Measurements from ENCODE around the gene BEST1.
"Not testable (repeated sequence)": the region's sequence is repeated elsewhere in the genome, so short reads cannot be mapped to it uniquely, and the experiment has no call there.

BEST1 gene

DNA sequence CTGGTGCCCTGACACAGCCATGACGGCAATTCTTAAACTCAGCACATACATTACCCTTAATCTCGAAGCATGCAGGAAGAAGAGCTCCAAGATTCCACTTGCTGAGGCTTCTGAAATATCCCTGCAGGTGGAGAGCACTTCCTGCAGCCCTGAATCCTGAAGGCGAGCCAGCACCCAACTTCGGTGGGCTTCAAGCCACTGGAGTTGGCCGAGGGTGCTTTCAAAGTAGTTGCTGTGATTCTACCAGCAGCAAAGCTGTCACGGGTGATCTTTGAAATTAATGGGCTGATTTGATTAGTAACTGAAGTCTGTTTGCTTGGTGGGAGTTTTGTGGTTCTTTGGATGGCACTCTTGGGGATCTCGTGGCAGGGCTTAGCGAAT lies 26.3 kb downstream of the BEST1 start:
- no peak for DNase-seq (ENCODE audit: low read depth in 2 of 2)

DNA sequence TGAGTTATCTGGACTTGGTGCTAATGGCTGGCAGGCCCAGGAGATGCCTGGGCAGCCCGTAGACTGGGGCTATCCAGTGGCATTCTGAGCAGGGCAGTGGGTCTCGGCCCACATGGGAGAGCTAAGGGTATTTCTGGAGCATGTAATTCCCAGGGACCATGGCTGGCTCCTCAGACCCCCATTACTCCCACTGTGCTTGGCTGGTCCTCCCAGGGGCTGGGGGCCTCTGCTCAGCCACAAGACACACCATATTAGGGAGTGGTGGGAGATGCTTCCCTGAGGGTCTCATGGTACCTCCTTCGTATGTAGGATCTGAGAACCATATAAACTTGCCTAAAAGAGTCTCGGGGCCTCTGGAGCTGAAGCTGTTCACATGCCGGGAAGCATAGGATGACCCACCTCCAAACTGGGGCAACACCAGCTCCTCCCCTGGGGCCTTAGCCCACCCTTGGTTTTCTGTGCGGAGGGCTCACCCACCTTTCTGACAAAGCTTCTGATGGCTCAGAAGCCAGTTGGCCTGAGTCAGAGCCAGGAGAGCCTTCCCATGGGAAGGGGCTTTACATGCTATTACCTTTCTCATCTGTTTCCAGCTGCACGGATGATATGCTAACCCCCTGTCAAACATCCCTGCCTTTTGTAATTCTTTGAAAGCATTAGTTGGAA lies 26.8 kb downstream of the BEST1 start:
- DNase-seq (ENCODE audit: low read depth in 2 of 2), result no peak

DNA sequence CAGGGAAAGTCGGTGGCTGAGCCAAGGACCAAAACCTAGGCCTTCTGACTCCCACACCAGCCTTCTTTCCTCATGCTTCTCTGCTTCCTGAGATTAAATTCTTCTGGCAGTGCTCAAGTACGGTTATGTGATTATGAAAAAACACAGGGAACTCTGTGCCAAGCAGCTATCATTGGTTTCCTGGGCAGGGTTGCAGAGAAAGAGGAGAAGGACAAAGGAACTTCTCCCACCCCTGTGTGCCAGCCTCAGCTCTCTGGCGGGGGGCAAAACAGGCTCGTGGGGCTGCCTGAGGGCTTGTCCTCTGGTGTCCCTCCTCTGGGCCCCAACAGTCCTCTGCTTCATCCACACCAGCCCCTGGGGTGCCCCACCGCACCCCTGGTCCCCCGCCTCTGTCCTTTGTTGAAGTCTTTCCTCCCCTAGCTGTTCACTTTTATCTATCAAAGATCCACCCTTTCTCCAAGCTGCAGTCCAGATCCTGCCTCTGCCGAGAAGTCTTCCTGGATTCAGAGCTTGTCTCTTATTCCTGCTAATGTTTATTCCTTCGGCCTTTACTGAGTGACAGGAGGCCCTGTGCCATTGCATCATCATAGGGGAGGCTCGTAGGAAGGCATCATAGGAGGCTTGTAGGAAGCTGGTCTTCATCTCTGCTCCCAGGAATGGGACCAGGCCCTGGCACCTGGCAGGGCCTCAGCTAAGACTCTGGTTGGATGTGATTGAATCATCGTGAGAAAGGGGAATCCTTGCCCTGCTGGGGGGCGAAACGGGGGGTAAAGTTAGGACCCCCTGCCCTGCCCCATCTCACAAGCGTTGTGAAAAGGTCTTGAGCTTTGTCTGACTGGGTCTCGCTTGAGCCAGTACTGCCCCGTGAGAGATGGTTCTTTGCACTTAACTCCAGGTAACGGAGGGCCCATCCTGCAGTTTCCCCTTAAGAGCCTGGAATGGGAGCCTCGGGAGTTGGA lies 28.8 kb downstream of the BEST1 start:
- DNase-seq (ENCODE audit: low read depth in 2 of 2), result no peak

DNA sequence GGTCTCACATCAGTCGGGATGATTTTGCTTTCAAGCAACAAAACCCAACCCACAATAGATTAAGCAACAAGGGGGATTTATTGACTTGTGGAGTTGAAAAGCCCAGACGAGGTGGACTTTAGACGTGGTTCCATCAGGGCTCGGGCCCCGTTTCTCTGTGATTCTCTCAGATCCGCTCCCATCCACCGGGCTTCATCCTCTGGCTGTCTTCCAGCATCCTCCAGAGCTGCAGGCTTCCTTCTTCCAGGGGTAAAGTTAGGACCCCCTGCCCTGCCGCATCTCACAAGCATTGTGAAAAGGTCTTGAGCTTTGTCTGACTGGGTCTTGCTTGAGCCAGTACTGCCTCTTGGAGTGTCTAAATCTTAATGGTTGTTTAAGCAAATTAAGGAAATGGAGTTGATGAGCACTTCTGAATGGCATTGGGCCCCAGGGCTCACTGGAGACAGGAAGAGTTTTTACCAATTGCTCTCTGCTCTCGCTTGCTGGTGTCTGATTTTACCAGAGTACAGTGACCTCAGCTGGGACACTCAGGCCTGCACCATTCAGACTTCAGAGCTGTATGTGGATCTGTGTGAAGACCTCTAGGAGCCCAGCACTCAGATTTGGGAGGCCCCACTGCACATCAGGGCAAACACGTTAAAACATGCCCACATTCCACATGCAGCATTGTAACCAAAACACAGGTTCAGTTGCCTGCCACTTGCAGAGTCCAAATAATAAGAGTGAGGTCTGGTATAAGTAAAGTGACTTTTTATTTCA lies 30.8 kb downstream of the BEST1 start:
- no peak for DNase-seq (ENCODE audit: low read depth in 2 of 2)

DNA sequence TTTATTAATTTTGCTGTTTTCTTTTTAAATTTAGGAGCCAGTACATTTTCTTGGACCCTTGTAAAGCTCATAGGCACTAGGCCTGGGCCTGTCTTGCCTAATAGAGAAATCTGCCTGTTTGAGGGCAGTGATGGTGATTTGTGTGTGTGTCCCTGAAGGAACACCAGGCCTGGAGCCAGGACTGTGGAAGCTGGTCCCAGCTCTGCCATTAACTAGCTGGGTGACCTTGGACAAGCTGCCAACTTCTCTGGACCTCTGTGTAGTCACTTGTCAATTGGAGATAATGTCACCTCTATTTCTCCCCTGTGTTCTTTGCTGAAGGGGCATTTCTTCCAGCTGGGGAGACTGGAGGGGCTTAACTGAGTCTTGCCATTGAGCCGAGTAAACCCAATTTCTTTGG lies 33.3 kb downstream of the BEST1 start:
- DNase-seq (ENCODE audit: low read depth in 2 of 2), result no peak

DNA sequence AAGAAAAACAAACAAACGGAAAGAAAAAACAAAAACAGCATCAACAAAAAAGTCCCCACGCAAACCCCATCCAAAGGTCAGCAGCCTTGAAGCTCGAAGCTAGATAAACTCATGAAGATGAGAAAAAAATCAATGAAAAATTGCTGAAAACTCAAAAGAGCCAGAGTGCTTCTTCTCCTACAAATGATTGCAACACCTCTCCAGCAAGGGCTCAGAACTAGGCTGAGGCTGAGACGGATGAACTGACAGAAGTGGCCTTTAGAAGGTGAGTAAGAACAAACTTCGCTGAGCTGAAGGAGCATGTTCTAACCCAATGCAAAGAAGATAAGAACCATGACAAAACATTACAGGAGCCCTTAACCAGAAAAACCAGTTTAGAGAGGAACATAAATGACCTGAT lies 35.7 kb downstream of the BEST1 start:
- DNase-seq (ENCODE audit: low read depth in 2 of 2), result no peak

DNA sequence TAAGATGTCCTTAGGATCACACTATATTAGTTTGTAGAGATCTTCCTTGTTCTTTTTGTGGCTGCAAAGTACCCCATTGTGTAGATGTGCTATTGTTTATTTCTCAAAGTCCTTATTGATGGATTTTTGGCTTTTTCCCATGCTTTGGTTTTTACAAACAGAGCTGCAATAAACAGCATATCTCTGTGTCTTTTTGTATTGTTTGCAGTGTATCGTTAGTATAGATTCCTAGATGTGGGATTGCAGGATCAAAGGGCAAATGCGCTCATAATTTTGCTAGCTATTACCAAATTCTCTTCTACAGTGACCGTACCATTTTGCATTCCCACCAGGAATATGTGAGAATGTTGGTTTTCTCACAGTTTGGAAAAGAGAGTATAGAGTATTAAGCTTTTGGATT lies 44.8 kb downstream of the BEST1 start:
- no peak for DNase-seq (ENCODE audit: low read depth in 2 of 2)

DNA sequence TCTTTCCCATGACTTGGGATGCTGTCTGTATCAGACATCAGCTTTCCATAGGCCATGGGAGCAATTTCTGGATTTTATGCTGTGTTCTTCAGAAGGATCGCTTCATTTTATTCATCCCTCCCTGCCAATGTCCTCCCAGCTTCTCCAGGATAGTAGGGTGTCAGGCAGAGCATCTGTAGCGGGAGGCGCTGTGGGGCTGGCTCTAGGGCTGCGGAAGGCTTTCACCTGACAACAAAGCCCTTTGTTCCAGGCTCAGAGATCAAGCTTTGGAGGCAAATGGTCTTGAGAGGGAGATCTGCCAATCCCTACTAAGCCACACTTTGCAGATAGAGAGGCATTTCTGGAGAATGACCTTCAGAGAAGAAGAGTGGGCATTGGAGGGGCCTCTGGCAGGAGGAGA lies 46.8 kb downstream of the BEST1 start:
- no peak for DNase-seq (ENCODE audit: low read depth in 2 of 2)

DNA sequence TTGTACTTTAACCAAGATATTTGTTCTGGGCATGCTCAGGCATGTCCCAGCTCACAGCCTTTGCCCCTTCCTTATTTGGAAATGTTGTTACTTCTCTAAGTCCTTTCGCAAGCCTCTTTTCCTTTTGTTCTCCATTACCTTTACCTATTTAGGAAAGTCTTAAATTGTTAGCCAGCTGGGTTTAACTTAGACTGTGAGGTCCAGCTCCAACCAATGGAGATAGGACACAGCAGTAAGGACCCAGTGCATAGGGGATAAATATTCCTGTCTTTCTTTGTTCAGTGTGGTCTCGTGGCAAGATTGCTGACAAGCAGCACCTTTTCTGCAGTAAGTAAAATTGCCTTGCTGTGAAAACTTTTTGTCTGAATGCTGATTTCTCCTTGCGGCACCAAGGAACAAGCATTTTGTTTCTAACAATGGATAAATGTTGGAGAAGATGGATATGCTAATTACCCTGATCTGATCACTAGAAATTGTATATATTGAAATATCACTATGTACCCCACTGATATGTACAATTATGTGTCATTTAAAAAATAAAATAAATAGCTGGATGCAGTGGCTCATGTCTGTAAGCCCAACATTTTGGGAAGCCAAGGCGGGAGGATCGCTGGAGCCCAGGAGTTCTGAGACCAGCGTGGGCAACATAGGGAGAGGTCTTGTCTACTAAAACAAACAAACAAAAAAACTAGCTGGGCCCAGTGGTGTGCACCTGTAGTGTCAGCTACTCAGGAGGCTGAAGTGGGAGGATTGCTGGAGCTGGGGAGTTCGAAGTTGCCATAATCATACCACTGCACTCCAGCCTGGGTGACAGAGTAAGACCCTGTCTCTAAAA lies 49.2 kb downstream of the BEST1 start:
- no peak for DNase-seq (ENCODE audit: low read depth in 2 of 2)

DNA sequence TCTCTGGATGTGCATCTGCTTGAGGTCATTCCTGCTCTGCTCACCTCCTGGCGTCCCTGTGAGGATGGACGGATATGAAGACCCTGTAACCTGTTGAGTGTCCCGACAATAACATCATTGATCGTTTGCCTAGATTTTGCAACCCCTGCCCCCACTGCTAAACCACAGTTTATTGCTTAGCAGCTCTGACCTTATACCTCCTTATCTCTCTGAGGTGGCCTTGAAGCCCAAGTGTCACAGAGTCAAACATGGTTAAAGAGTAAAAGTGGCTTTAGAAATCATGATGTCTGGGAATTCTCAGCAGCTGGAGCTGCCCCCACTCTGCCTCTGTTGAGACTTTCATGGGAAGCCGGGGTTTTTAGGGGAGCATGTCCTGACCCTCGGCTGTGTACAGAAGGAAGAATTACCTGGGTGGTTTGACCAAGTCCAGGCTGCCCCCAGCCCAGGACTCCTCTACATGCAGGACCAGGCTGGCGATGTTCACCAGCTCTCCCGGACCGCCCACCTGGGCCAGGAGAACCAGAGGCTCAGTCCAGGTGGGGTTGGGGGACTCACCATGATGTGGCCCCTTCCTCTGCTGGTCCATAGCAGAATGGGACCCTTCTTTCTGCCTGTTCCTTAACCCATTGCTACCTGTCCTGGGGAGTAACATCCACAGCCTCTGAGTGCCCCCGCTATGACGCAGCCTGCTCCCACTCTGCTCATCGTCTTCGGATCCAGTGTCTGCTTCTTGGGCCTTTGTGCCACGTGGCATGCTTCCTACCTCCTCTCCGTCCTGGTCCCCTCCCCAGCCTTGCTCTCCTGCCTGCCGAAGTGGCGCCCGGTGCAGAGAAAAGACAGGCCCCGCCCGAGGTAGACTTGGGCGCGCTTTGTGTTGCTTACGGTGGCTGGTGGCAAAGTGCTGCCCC lies 50.6 kb downstream of the BEST1 start:
- DNase-seq (ENCODE audit: low read depth in 2 of 2), result no peak

DNA sequence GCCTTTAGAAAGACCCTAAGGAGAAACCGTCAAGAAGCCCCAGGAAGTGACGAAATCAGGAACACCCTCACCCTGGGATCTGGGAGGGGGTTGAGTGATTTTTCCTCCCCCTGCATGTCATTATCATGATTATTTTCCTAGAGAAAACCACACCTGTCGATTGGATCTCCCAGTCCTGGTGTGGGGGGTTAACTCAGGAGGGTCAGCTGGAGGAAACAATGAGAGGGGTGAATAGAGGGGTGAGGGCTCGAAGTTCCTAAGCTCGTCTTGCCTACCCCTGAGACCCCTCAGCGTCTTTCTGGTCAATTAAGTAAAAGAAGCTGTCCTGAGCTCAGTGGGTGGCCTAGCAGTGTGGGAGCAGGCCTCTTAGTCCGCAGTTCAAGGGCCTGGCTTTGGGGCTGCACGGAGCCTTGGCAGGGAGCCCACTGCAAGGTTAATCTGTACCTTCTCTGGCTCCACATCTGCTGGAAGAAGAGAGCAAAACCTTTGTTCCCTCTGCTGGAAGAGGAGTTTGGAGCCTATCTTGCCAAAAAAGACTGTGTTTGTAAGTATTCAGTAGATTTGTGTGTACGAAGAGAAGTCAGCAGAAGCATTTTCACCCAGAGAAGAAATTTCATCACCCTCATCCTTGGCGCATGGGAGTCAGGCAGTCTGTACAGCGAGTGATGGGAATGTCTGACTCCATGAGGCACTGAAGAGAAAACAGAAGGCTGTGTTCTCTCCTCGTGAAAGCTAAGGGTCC lies 51.5 kb downstream of the BEST1 start:
- DNase-seq (ENCODE audit: low read depth in 2 of 2), result no peak

DNA sequence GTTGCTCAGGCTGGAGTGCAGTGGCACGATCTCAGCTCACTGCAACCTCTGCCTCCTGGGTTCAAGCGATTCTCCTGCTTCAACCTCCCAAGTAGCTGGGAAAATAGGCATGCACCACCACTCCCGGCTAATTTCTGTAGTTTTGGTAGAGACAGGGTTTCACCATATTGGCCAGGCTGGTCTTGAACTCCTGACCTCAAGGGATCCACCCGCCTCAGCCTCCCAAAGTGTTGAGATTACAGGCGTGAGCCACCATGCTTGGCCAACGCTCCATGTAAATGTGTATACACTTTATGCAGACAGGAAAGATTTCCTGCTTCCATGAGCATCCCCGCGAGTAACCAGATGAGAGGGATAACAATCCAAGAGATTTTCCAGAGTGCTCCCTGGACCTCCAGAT lies 52.1 kb downstream of the BEST1 start:
- DNase-seq (ENCODE audit: low read depth in 2 of 2), result not testable (repeated sequence)

DNA sequence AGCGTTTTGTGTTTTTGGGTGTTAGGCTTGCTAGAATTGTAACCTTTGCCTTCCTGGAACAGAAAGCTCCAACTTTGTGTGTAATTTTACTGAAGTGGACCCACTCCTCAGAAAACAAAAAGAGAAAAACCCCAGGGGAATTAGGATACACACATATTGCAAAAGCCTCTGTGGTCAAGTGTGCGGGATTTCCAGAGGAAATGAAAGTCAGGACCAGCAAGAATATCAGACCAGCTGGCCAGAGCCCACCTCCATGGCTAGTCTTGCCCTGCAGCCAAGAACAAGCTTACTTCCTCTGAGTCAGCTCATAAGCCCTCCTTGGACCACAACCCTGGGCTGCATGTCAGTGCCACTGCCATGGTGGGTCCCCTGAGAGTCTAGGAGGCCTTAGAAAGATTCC lies 54.3 kb downstream of the BEST1 start:
- no peak for DNase-seq (ENCODE audit: low read depth in 2 of 2)

DNA sequence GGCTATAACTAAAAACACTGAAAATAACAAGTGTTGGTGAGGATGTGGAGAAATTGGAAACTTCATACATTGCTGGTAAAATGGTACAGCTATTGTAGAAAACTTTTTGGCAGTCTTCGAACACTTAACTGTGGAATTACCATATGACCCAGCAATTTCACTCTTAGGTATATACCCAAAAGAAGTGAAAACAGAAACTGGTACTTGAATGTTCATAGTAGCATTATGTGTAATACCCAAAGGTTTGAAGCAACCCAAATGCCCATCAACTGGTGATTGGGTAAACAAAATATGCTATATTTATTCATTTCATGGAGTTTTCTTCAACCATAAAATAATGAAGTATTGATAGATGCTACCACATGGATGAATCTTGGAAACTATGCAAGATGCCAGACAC lies 58.0 kb downstream of the BEST1 start:
- no peak for DNase-seq (ENCODE audit: low read depth in 2 of 2)

DNA sequence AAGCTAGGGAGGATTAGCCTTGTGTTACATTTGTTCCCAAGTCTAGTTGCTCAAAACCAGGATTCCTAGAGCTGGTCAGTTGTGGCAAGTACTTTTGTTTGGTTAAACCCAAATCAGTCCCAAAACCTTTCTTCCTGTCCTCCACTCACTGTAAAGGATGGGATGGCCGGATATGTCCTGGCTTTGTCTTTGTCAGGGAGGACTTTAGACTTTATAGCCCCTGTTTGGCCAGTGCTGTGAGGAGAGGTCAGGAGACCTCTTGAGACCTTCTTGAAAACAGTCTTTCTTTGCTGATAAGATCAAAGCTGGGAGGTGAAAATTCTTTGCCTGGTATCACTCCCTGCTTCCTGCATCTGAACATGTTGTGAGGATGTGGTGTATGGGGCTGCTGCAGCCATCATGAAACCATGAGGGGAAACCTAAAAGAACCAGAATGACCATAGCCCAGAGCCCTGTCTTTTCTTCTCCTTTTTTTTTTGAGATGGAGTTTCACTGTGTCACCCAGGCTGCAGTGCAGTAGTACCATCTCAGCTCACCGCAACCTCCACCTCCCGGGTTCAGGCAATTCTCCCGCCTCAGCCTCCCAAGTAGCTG lies 60.9 kb downstream of the BEST1 start:
- no peak for DNase-seq (ENCODE audit: low read depth in 2 of 2)

DNA sequence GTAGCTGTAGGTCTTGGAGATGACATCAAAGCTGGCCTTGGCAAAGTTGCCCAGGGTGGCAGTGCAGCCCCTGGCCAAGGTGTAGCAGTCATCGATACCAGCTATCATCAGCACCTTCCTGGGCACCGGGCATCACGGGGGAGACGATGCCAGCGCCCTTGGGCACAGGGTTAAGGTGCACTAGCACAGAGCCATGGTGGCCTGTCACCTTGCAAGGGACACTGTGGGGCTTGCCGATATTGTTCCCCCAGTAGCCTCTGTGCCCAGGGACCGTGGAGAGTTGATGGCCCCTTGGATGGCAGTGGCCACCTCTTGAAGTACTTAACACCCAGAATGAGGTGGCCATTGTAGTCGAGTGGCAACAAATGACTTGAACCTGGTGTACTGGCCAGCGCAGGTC lies 61.7 kb downstream of the BEST1 start:
- DNase-seq (ENCODE audit: low read depth in 2 of 2), result no peak

DNA sequence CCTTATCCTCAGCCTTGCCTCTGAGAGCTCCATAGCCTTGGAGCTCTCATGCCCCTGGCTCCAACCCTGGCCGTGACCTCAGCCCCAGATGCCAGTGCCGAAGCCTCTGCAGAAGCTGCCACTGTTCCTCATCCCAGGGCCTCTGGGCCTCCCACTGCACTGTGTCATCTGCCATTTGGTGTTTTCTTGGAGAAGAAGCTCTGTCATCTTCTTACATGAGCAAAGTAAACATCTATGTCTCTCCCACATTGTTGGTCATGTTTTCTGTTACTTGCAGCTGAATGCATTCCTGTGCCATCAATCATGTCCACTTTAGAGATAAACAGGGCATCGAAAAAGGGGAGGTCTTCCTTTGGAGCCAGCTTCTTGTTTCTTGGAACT lies 62.3 kb downstream of the BEST1 start:
- DNase-seq (ENCODE audit: low read depth in 2 of 2), result no peak

DNA sequence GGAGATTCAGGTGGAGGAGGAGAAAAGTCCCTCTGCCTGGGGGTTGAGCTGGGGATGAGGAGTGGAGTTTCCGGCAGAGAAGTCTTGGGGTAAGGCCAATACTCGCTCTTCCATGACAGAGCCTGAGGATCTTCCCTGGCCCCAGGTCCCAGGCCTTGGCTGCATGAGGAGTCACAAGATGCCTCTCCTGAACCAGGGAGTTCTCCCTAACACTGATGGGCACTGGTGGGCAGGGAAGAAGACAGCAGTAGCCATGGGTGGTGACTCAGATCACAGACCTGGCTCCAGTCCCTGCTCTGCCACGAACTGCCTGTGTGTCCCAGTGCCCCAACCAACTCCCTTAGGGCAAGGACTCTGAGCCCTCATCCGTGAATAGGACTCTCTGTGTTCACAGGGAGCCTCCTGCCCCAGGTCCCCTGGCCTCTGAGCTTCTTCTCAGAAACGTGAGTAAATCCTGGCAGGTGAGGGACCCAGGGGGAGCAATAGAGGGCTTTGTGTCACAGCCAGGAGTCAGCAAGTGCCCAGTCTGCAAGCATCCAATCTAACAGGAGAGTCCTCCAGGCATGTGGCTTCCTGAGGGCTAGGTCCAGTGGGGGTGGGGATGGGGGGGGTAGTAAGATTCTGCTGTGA lies 62.8 kb downstream of the BEST1 start:
- no peak for DNase-seq (ENCODE audit: low read depth in 2 of 2)

All from stimulated activated CD8-positive, alpha-beta memory T cell treated with anti-CD3 and anti-CD28 coated beads, Interleukin-15, amount 100 ng/mL, for 4 hours (primary cell).